D341Med (cell line): ENCODE measurements around the gene CHTF18.
A peak's percentile ranks its signal among the peaks of the same experiment; 100 is the strongest.
"Not testable (repeated sequence)": the region's sequence is repeated elsewhere in the genome, so short reads cannot be mapped to it uniquely, and the experiment has no call there.

Experiments
- DNase-seq: peaks from one replicate; pipeline ENCODE4 v3.0.0; 2012; ENCODE audit warnings: low spot score

Gene CHTF18

GRCh38 chr16:808085-808386, 19.6 kb downstream of the CHTF18 start:
- DNase-seq = no peak

DNA sequence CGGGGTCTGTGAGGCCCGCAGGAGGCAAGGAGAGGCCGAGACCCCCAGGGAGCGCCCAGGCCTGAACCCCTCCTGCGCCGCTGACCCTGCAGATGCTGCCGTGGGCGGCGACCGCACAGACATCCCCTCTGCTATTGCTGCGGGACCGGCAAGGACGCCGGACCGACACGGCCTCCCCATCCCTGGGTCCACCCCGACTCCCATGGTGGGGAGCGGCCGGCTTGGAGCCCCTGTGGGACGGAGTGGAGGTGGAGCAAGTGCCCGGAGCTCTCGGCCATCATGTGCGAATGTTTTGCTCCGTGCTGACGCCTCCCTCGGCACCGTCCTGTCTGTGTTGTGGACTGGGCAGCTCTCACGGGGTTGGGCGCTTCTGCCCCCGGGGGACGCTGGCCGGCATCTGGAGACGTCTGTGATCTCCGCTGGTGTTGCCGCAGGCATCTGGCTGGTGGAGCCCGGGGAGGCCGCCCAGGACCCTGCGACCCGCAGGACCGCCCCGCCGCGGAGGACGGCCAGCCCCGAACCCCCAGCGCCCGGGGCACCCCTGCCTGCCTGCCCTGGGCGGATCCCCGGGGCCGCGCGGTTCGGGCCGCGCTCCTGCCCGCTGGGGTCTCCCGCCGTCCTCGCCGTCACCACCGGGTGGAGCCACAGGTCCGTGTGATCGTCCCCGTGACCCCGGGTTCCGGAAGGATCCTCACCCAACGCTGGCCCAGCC, 24.9 kb downstream of the CHTF18 start:
- peak; percentile 88 for DNase-seq

DNA sequence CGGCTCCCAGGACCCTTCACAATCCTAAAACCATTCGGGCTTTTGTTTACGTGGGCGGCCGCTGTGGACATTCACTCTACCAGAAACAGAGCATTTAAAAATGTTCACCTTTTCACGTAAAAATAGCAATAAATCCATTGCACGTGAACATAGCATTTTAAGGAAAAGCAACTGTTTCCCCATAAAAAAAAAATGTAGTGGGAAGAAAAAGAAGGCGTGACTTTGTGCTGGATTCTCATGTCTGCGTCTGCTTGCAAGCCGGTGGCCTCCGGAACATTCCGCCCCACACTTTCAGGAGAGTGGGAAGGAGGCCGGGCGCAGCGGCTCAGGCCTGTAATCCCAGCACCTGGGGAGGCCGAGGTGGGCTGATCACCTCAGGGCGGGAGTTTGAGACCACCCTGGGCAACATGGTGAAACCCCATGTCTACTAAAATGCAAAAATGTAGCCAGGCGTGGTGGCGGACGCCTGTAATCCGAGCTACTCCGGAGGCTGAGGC, 25.5 kb downstream of the CHTF18 start:
- no peak for DNase-seq

DNA sequence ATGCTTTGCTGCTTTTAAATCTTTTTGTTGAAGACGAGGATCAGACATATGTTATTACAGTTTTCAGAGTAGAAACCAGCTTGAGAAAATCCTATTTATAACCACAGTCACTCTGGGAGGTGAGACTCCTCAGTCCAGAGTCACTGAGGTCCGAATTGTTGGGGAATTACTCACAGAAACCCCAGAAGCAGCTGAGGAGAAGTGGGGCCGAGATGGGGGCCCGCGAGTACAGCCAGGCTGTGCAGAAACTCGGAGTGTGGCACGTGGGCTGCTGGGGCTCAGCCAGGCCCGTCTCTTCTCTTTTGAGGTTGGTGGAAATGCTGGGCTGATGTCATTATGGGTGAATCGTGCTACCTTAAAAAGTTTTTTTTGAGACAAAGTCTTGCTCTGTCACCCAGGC, 26.6 kb downstream of the CHTF18 start:
- no peak for DNase-seq

GRCh38 chr16:815861-816260, 27.4 kb downstream of the CHTF18 start:
- no peak for DNase-seq

- no peak for DNase-seq
These were observed 28.8 kb downstream of the CHTF18 start for GRCh38 chr16:817001-817906.

DNA sequence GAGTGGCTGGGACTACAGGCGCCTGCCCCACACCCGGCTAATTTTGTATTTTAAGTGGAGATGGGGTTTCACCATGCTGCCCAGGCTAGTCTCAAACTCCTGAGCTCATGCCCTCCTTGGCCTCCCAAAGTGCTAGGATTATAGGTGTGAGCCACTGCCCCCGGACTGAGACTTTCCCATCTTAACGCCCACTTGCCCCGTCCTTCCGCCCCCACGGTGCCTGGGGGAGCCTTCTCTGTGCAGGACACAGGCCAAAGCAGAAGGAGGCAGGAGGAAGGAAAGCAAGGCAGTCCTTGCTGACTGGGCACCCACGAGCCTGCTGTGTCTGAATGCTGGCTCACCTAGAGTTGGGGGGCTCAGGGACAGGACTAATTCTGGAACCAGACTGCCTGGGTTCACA, 29.7 kb downstream of the CHTF18 start:
- DNase-seq = no peak

- no peak for DNase-seq
These were observed 30.2 kb downstream of the CHTF18 start for GRCh38 chr16:818592-818991.

GRCh38 chr16:819336-820043, 31.1 kb downstream of the CHTF18 start:
- no peak for DNase-seq

GRCh38 chr16:820044-820408, 31.6 kb downstream of the CHTF18 start:
- not testable (repeated sequence) for DNase-seq

- DNase-seq = no peak
These were observed 32.3 kb downstream of the CHTF18 start for GRCh38 chr16:820748-821147.

GRCh38 chr16:821751-822150, 33.3 kb downstream of the CHTF18 start:
- no peak for DNase-seq

DNA sequence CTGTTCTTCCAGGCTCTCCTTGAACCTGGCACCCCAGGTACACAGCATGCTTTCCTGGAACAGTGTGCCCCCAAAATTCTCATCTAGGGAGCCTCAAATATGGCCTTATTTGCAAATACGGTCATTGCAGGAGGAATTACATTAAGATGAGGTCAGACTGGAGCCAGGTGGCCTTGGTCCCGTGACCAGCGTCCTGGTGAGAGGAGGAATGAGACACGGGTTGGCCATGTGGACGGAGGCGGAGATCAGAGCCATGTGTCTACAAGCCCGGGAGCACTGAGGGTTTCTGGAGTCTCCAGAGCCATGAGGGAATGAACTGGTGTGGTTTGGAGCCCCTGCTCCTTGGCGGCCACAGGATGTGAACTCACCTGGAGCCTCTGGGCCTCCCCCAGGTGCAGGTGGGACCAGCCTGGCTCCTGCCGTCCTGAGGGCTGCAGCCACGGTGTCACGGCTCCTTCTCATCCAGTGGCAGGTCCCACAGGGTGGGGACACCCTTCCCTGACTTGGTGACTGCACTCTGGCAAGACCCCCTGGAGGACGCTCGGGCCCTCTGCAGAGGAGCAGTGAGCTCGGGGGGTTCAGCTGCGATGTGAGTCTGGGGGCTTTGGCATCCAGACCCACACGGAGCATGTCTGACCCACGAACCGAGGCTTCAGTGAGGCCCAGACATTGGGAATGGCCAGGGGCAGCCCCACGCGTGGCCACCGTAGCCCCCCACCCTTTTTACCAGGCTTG, 33.9 kb downstream of the CHTF18 start:
- no peak for DNase-seq

DNA sequence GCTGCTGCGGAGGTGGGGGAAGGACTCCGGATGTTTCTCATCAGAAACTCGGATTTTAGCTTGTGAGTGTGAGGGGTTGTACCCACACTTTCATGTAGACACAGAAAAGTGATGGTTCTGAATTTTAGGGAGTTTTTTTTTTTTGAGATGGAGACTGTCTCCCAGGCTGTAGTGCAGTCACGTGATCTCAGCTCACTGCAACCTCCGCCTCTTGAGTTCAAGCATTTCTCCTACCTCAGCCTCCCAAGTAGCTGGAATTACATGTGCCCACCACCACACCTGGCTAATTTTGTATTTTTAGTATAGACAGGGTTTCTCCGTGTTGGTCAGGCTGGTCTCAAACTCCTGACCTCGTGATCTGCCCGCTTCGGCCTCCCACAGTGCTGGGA, 34.5 kb downstream of the CHTF18 start:
- DNase-seq = no peak

DNA sequence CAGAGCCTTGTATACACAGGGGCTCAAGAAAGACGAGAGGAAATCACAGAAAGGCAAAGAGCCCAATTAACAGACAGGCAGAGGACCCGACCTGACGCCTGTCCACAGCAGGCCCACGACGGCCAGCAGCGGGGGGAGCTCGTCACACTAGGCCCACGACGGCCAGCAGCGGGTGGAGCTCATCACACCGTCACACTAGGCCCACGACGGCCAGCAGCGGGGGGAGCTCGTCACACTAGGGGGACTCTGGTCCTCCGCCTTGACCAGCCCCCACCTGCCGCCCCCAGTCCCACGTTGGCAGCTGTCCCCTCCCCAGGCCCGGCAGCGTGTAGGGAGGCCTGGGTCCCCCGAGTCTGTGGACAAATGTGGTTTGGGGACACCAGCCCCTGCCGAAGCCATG, 35.8 kb downstream of the CHTF18 start:
- no peak for DNase-seq

- DNase-seq = no peak
These were observed 36.2 kb downstream of the CHTF18 start for GRCh38 chr16:824601-825000.

DNA sequence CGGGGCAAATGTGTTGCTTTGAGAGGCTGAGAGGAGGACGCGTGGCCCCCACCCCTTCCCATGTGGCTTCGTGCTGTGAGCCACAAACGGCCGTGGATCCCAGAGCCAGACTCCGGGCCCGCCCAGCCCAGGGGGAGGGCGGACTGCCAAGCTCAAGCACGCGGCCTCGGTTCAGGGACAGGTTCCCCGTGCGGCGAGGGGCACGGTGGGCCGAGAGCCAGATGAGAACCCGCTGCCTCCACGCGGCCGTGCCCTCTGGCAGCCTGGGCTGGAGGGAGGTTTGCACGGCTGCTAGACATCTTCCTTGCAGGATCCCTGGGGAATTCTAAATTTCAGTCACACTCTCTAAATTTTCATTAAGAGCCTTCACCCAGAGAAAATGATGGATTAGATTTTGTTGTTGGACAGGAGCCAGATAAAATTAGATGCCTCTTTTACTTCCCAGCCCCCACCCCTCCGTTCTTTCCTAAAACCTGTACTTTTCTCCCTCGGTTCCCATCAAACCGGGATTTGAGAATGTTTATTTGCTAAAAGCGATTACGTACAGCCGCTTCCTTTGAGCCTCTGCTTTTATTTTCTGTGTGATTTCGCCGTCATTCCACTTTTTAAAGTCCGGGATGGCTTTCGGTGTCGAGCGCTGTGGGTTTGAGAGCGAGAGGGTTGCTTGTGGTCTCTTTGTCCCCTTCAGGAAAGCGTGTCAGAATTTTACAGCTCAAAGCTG, 37.1 kb downstream of the CHTF18 start:
- peak; percentile 67 for DNase-seq

- DNase-seq = no peak
These were observed 39.1 kb downstream of the CHTF18 start for GRCh38 chr16:827513-827912.

GRCh38 chr16:828891-829290, 40.5 kb downstream of the CHTF18 start:
- DNase-seq = no peak

- no peak for DNase-seq
These were observed 41.9 kb downstream of the CHTF18 start for GRCh38 chr16:830107-830870.
